Measurements from ENCODE around the gene CCNL2. TPM values are rescaled to one million over a fixed set of nuclear protein-coding genes. Genes with fewer than 3 reads are reported as not detected.

CCNL2 gene
- total and polyA plus RNA-seq, 2 of the 13 experiments (the other 11 are each of a cell fraction or from before 2014, with no cell fraction given), result 105 to 340 TPM

- TF ChIP-seq TARDBP (CRISPR knock-in tag; IDR thresholded peaks at IDR 0.05) (no peak), GLMP (CRISPR knock-in tag; IDR thresholded peaks at IDR 0.05; ENCODE audit: borderline replicate concordance) (no peak), ZBTB42 (CRISPR knock-in tag; IDR thresholded peaks at IDR 0.05) (no peak), ZNF75D (CRISPR knock-in tag; IDR thresholded peaks at IDR 0.05; ENCODE audit: borderline replicate concordance) (no peak), U2AF2 (IDR thresholded peaks at IDR 0.05; ENCODE audit: low read depth, low read length) (no peak), ZNF589 (CRISPR knock-in tag; conservative IDR thresholded peaks at IDR 0.05) (no peak), ZNF496 (CRISPR knock-in tag; IDR thresholded peaks at IDR 0.05; ENCODE audit: insufficient replicate concordance) (no peak), BATF2 (CRISPR knock-in tag; IDR thresholded peaks at IDR 0.05) (no peak), ZNF17 (CRISPR knock-in tag; IDR thresholded peaks at IDR 0.05) (no peak), GMEB1 (CRISPR knock-in tag; IDR thresholded peaks at IDR 0.05; ENCODE audit: borderline replicate concordance) (peak; percentile 32; the same call in 1 of the 2 replicates), NFAT5 (CRISPR knock-in tag; IDR thresholded peaks at IDR 0.05) (no peak), THAP8 (CRISPR knock-in tag; IDR thresholded peaks at IDR 0.05; ENCODE audit: borderline replicate concordance) (no peak), ZNF256 (CRISPR knock-in tag; conservative IDR thresholded peaks at IDR 0.05) (no peak), ZFP37 (CRISPR knock-in tag; IDR thresholded peaks at IDR 0.05; ENCODE audit: borderline replicate concordance) (no peak), HDAC1 (CRISPR knock-in tag; IDR thresholded peaks at IDR 0.05) (peak; percentile 74), ATF4 (CRISPR knock-in tag; IDR thresholded peaks at IDR 0.05) (no peak), GATA4 (IDR thresholded peaks at IDR 0.05; ENCODE audit: borderline replicate concordance, low read depth) (no peak), ZNF101 (CRISPR knock-in tag; IDR thresholded peaks at IDR 0.05; ENCODE audit: borderline replicate concordance, low read depth) (no peak)
Measured at GRCh38 chr1:1425753-1426495, 26.8 kb upstream of the CCNL2 start (continued).
